ENCODE data around the gene EVA1C.
A peak's percentile ranks its signal among the peaks of the same experiment; 100 is the strongest.

EVA1C gene

GRCh38 chr21:32392299-32392879, 20.1 kb upstream of the EVA1C start:
- Histone ChIP-seq H3K9ac (ENCODE audit: low read depth, low read length) (peak overlapping the region; percentile 54), H3K4me1 (ENCODE audit: control insufficient read depth, insufficient read depth, low read length) (peaks cover 8% of the 10 kb centered on the region), H3K36me3 (ENCODE audit: control insufficient read depth, insufficient read depth, low read length) (peaks cover 10% of the 10 kb centered on the region)

DNA sequence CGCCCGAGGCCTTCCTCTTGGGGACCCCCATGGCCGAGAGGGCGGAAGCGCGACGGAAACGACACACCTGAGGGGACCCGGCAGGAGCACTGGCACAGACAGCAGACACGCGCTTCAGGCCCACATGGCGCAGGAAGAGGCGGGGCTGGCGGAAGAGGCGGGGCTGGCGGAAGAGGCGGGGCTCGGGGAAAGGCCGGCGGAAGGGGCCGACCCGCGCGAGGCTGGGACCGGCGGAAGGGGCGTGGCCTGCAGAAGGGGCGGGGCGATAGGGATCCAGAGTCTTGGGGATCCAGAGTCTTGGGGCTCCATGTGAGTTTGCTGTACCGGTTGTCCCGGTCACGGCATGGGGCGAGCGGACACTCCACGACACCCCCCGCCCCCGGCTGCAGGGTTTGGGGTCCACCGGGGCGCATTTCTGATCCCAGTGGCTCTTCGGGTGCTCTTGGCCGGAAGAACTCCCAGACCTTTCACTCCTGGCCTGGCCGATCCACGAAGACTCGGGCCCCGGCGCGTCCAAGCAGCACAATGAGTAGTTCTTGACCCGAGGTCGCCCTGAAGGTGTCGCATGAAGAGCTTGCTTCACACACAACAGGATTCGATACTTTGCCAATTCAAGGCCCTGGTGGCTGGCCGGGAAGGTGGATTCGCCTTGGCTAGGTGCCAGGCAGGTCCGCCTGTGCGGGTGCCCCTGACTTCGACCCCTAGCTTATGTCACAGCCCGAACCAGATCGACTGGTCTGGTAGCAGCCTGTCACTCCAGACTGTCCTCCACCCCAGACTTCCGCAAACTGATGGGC, 19.4 kb upstream of the EVA1C start, which contains the start of gene URB1:
Gene URB1 (minus strand): TSS at position 133 of the 797 bp plus-strand sequence. CDS start 102 bp downstream, at position 31.
- Histone ChIP-seq H3K36me3 (ENCODE audit: control insufficient read depth, insufficient read depth, low read length) (peaks cover 5% of the 10 kb centered on the region), H3K4me3 (ENCODE audit: low read depth, low read length) (peak within 1 kb of the TSS; percentile 89), H3K4me1 (ENCODE audit: control insufficient read depth, insufficient read depth, low read length) (peaks cover 8% of the 10 kb centered on the region), H3K9me3 (ENCODE audit: control insufficient read depth, insufficient read depth, low read length) (no peaks in the 10 kb centered on the region), H3K27me3 (ENCODE audit: control insufficient read depth, insufficient read depth, low read length) (no peaks in the 10 kb centered on the region), H3K9ac (ENCODE audit: low read depth, low read length) (peak within 1 kb of the TSS; percentile 79)

More at GRCh38 chr21:32392299-32392879, 20.1 kb upstream of the EVA1C start:
- no peaks in the 10 kb centered on the region for H3K27me3 ChIP-seq (ENCODE audit: control insufficient read depth, insufficient read depth, low read length)
- H3K9me3 ChIP-seq (ENCODE audit: control insufficient read depth, insufficient read depth, low read length): no peaks in the 10 kb centered on the region
- H3K4me3 ChIP-seq (ENCODE audit: low read depth, low read length): peak overlapping the region; percentile 89

- Histone ChIP-seq H3K9me3 (ENCODE audit: control insufficient read depth, insufficient read depth, low read length) (no peaks in the 10 kb centered on the region), H3K36me3 (ENCODE audit: control insufficient read depth, insufficient read depth, low read length) (peaks cover 3% of the 10 kb centered on the region), H3K27me3 (ENCODE audit: control insufficient read depth, insufficient read depth, low read length) (no peaks in the 10 kb centered on the region), H3K9ac (ENCODE audit: low read depth, low read length) (peak overlapping the region; percentile 79), H3K4me3 (ENCODE audit: low read depth, low read length) (peak overlapping the region; percentile 85), H3K4me1 (ENCODE audit: control insufficient read depth, insufficient read depth, low read length) (peaks cover 6% of the 10 kb centered on the region)
Observed at GRCh38 chr21:32393677-32394001, 18.9 kb upstream of the EVA1C start.

DNA sequence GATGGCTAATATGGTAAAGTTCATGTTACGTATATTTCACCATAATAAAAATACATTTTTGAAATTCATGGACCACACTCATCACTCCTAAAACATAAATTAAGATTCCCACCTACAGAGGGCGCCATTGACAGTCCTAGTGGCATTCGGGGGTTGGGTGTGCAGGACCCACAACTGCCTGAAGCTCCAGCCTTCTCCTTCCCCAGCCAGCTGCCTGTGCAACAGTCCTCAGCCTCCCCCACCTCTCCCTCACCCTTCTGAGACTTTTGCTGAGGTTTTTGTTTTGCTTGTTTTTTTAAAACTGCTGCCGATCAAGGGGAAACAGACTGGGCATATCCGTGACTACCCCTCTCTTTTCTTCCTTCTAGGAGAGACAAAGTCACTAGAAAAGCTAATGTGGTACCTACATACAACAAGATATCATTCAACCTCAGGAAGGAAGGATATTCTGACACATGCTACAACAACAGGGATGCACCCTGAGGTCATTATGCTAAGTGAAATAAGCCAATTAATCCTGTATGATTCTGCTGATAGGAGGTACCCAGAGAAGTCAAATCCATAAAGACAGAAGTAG, 9.2 kb upstream of the EVA1C start:
- no peaks in the 10 kb centered on the region for H3K36me3 ChIP-seq (ENCODE audit: control insufficient read depth, insufficient read depth, low read length)
- no peaks in the 10 kb centered on the region for H3K27me3 ChIP-seq (ENCODE audit: control insufficient read depth, insufficient read depth, low read length)
- peaks cover 4% of the 10 kb centered on the region for H3K4me1 ChIP-seq (ENCODE audit: control insufficient read depth, insufficient read depth, low read length)
- H3K4me3 ChIP-seq (ENCODE audit: low read depth, low read length): no peak overlapping the region
- no peaks in the 10 kb centered on the region for H3K9me3 ChIP-seq (ENCODE audit: control insufficient read depth, insufficient read depth, low read length)
- peak overlapping the region; percentile 14 for H3K9ac ChIP-seq (ENCODE audit: low read depth, low read length)

- Histone ChIP-seq H3K4me3 (ENCODE audit: low read depth, low read length) (no peak overlapping the region), H3K27me3 (ENCODE audit: control insufficient read depth, insufficient read depth, low read length) (peaks cover 26% of the 10 kb centered on the region), H3K9me3 (ENCODE audit: control insufficient read depth, insufficient read depth, low read length) (no peaks in the 10 kb centered on the region), H3K4me1 (ENCODE audit: control insufficient read depth, insufficient read depth, low read length) (peaks cover 4% of the 10 kb centered on the region), H3K36me3 (ENCODE audit: control insufficient read depth, insufficient read depth, low read length) (no peaks in the 10 kb centered on the region), H3K9ac (ENCODE audit: low read depth, low read length) (no peak overlapping the region)
Observed at GRCh38 chr21:32406405-32406804, 6.1 kb upstream of the EVA1C start.

- Histone ChIP-seq H3K9me3 (ENCODE audit: control insufficient read depth, insufficient read depth, low read length) (no peaks in the 10 kb centered on the region), H3K36me3 (ENCODE audit: control insufficient read depth, insufficient read depth, low read length) (no peaks in the 10 kb centered on the region), H3K9ac (ENCODE audit: low read depth, low read length) (no peak overlapping the region), H3K4me3 (ENCODE audit: low read depth, low read length) (no peak overlapping the region), H3K27me3 (ENCODE audit: control insufficient read depth, insufficient read depth, low read length) (peaks cover 59% of the 10 kb centered on the region), H3K4me1 (ENCODE audit: control insufficient read depth, insufficient read depth, low read length) (peaks cover 16% of the 10 kb centered on the region)
Observed at GRCh38 chr21:32410291-32410690, 2.2 kb upstream of the EVA1C start.

- H3K4me1 ChIP-seq (ENCODE audit: control insufficient read depth, insufficient read depth, low read length): peaks cover 22% of the 10 kb centered on the region
- no peaks in the 10 kb centered on the region for H3K9me3 ChIP-seq (ENCODE audit: control insufficient read depth, insufficient read depth, low read length)
- no peaks in the 10 kb centered on the region for H3K36me3 ChIP-seq (ENCODE audit: control insufficient read depth, insufficient read depth, low read length)
- peak overlapping the region; percentile 67 for H3K4me3 ChIP-seq (ENCODE audit: low read depth, low read length)
- peaks cover 60% of the 10 kb centered on the region for H3K27me3 ChIP-seq (ENCODE audit: control insufficient read depth, insufficient read depth, low read length)
- no peak overlapping the region for H3K9ac ChIP-seq (ENCODE audit: low read depth, low read length)
Observed at GRCh38 chr21:32410916-32411315, 1.6 kb upstream of the EVA1C start.

DNA sequence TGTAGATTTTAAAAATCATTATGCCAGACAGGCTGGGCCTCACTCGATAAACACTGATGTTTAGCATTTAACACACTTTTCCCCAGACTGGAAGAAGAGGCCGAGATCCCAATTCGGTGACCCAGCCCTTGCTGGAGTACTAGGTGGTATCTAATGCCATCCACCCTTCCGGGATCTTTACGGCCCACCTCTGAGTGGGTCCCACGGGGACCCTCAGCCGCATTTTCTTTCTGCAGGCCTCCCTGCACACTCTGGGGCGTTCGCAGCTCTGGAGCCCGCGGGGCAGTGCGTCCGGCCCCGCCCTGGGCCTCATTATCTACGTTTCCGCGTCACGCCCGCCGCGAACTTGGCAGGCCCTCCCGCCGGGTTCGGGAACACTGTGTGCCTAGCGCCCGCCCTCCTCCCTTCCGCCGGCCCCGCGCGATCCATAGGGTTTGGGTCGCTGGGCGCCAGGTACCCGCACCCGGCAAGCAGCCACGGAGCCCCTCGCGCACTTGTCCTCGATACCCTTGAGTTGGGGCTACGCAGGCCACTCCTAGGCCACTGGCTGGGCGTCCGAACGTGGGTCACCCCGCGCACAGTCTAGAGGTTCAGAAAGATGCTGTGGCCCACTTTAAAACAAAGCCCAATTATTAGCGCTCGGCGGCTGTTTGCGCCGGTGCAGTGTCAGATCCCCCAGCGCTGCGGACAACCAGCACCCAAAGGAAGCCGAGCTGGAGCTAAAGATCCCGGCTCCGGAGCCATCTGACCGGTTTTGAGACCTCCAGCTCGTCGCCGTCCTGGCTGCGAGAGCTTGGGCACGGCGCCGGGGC, 950 bp upstream of the EVA1C start:
- no peaks in the 10 kb centered on the region for H3K9me3 ChIP-seq (ENCODE audit: control insufficient read depth, insufficient read depth, low read length)
- peaks cover 60% of the 10 kb centered on the region for H3K27me3 ChIP-seq (ENCODE audit: control insufficient read depth, insufficient read depth, low read length)
- H3K4me3 ChIP-seq (ENCODE audit: low read depth, low read length): peak overlapping the region; percentile 67
- no peaks in the 10 kb centered on the region for H3K36me3 ChIP-seq (ENCODE audit: control insufficient read depth, insufficient read depth, low read length)
- no peak overlapping the region for H3K9ac ChIP-seq (ENCODE audit: low read depth, low read length)
- H3K4me1 ChIP-seq (ENCODE audit: control insufficient read depth, insufficient read depth, low read length): peaks cover 22% of the 10 kb centered on the region

GRCh38 chr21:32413015-32413504, 554 bp downstream of the EVA1C start:
- Histone ChIP-seq H3K9me3 (ENCODE audit: control insufficient read depth, insufficient read depth, low read length) (no peaks in the 10 kb centered on the region), H3K9ac (ENCODE audit: low read depth, low read length) (no peak overlapping the region), H3K36me3 (ENCODE audit: control insufficient read depth, insufficient read depth, low read length) (no peaks in the 10 kb centered on the region), H3K27me3 (ENCODE audit: control insufficient read depth, insufficient read depth, low read length) (peaks cover 60% of the 10 kb centered on the region), H3K4me3 (ENCODE audit: low read depth, low read length) (peak overlapping the region; percentile 67), H3K4me1 (ENCODE audit: control insufficient read depth, insufficient read depth, low read length) (peaks cover 22% of the 10 kb centered on the region)

DNA sequence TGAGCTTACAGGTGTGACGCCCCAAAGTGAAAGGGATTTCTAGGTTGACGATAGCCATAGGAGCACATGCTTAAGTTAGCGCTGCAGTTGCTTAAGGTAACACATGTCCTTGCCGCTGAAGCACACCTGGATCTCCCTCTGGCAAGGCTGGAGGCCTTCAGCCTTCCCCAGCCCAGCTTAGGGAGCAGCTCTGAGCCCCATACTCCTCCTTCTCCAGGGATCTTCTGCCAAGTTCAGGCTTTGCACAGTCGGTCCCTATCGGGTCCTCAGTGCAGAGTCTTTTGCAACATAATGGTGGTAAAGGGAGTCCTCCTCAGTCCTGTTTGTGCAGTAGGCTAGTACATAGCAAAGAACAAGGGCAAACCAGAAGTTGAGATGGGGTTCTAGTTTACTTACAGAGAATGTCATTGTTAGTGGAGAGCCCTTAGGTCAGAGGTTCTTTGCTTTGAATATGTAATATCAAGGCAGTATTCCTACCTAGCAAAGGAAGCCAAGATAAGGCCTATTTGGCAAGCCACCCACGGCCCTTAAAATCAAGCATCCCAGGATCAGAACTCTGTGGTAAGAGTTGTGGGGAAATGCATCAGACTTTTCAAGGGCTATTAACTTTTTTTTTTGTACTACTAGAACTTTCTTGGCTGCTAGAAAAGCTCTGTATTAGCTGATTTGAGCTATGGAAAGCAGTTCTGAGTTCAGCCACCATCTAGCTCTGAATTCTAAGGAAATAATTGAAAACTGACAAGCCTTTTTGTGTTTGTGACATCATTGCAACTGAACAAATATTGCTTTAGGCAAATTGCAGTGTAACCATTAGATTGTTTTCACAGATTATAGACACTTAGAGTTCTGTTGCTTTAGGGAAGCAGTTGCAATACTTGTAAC, 1.4 kb downstream of the EVA1C start:
- Histone ChIP-seq H3K36me3 (ENCODE audit: control insufficient read depth, insufficient read depth, low read length) (no peaks in the 10 kb centered on the region), H3K9ac (ENCODE audit: low read depth, low read length) (no peak overlapping the region), H3K4me1 (ENCODE audit: control insufficient read depth, insufficient read depth, low read length) (peaks cover 22% of the 10 kb centered on the region), H3K4me3 (ENCODE audit: low read depth, low read length) (peak overlapping the region; percentile 67), H3K9me3 (ENCODE audit: control insufficient read depth, insufficient read depth, low read length) (no peaks in the 10 kb centered on the region), H3K27me3 (ENCODE audit: control insufficient read depth, insufficient read depth, low read length) (peaks cover 55% of the 10 kb centered on the region)

Data from iPS-15b (cell line).